Kidney capillary endothelial cell (primary cell): Measurements from ENCODE around the gene BCLAF3.

ENCODE experiments used
- DNase-seq: peaks from one replicate; pipeline ENCODE4 v3.0.0-alpha.2; 2018; ENCODE audit warnings: low spot score

Gene BCLAF3

GRCh38 chrX:19990556-19991349, at the start of gene BCLAF3:
BCLAF3 (minus strand) TSS chrX:19991061; CDS start chrX:19970264, 20,797 bp downstream.
- peak; percentile 69 for DNase-seq

- no peak for DNase-seq
These were observed 48.1 kb upstream of the BCLAF3 start for GRCh38 chrX:20038966-20039365.

DNA sequence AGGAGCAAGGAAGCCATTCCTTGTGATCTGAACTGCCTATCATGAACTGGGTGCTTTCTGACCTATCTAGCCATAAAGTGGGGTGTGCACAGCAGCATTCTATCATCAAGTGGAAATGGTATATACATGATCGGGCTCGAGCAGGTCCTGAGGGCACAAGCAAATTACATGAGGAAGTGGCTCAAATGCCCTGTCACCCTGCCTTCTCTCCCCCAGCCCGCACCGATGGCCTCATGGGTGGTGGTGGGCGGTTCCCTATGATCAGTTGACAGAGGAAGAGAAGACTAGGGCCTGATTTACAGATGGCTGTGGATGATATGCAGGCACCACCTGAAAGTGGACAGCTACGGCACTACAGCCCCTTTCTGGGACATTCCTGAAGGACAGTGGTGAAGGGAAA, 46.3 kb upstream of the BCLAF3 start:
- no peak for DNase-seq

DNA sequence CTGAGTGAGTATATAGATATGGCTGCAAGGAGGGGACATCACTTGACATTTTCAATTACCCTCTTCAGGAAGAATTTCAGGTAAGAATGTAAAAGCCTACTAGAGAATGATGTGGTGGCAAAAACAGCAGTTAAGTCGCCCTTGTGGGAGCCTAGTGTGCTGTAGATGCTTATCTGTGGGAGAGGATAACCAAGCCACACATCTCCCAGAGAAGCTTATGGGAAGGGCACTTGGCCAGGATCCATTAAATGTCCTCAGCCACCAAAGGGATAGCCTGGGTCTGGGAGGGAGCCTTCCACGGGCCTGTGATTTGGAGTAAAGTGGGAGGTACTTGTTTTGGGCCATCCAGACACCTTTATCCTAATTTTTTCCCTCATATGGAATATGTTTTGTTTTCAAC, 41.3 kb upstream of the BCLAF3 start:
- no peak for DNase-seq

DNA sequence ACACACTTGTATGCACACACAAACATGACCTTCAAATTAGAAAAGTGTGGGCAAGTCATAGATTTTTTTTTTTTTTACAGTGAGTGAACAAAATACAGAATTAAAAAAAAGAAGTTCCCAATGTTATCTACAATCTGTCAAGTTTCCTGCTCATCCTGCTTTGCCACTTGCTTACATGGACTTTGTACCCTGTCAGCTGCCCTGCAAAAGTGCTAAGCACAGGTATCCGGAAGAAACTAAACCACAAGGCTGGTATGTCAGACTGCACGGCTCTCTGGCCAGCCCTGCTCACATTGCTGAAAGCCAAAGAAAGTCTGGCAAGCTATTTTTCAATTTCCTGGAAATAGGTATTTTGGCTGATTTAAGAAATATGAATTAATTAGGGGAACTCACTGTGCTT, 38.9 kb upstream of the BCLAF3 start:
- DNase-seq, result no peak

GRCh38 chrX:20028588-20028987, 37.7 kb upstream of the BCLAF3 start:
- DNase-seq, result no peak

DNA sequence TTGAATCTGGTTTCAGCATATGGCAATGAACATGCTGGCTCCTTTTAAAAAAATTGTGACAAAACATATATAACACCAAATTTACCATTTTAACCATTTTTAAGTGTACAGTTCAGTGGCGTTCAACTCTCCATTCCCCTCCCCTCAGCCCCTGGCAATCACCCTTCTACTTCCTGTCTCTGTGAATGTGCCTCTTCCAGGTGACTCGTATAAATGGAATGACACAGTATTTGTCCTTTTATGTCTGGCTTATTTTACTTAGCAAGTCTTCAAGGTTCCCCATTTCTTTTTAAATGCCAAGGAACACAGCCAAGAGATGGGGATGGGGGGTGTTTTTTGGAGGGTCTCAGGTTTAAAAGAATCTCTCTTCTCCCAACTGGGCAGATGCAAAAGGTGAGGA, 35.4 kb upstream of the BCLAF3 start:
- DNase-seq, result no peak

- DNase-seq, result no peak
These were observed 29.0 kb upstream of the BCLAF3 start for GRCh38 chrX:20019672-20020365.

DNA sequence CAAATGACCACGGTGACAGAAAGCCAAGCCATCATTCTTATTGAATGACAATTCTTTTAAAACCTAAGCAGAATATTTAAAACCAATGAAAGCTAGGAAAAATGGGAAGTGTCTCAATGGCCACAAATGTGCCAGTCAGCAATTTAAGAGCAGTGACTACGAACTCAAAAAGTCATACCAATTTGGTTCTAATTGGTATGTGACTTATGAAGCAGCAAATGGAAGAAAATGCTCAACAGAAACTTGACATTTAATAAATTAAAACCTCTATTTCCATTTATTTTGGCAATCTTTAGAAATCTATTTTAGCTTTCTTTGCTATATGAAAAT, 25.7 kb upstream of the BCLAF3 start:
- no peak for DNase-seq

DNA sequence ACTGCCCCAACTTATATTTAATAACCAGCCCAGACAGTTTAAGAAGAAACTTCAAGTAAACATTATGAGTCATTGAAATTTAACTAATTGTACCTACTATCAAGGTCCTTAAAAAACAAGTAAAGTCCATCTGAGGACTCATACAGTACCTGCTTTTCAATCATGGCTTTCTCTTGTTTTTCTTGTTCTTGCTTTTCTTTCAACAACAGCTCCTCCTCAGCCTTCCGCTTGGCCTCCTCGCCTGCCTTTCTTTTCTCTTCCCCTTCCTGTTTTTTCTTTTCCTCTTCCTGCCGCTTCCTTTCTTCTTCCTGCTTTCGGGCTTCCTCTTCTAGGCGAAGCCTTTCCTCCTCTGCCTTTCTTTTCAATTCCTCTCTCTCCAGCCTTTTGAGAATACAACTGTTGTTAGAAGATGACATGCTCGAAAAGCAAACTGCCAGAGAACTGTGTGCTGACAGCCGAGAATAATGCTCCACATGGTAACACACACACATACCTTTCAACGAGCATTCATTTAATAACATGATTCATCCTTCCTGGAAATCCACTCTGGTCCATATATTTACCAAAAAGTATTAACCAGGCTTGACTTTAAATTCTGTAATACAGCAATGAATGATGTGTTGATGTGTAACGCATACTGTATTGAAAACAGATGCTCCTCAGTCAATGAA, 25.2 kb upstream of the BCLAF3 start:
- no peak for DNase-seq

DNA sequence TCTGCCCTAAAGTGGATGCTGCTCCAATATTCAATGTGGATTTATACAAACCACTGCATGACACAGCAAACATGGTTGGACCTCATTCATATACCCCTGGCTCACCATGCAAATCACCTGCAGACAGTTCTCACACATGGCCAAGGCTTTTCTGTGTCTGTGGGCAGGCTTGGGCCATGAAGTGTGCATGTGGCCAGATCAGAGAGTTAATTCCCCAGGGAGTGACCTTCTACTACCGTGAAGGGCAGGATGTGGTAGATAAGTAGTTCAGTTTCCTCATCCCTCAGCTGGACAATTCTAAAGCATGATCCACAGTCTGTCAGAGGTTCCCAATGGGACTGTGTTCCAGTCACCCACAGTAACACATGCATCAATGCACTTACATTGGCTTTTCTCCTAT, 24.6 kb upstream of the BCLAF3 start:
- no peak for DNase-seq

DNA sequence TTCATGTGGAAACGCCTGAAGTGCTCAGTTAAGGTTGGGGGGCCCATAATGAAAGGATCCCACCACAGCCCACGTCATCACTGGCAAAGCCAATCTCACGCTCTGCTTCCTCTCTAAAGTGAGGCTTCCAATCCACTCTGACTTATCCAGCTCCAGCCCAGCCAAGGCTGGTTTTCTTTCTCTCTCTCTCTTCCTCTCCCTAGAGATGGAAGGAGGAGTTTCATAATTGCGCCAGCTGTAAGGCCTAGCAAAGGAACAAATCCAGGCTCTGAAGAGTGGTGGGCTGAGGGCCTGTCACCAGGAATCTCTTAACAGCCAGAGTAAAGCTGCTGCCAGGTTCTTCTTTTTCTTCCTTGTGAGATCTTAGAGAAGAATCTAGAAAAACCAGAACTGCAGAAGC, 20.7 kb upstream of the BCLAF3 start:
- DNase-seq, result no peak

DNA sequence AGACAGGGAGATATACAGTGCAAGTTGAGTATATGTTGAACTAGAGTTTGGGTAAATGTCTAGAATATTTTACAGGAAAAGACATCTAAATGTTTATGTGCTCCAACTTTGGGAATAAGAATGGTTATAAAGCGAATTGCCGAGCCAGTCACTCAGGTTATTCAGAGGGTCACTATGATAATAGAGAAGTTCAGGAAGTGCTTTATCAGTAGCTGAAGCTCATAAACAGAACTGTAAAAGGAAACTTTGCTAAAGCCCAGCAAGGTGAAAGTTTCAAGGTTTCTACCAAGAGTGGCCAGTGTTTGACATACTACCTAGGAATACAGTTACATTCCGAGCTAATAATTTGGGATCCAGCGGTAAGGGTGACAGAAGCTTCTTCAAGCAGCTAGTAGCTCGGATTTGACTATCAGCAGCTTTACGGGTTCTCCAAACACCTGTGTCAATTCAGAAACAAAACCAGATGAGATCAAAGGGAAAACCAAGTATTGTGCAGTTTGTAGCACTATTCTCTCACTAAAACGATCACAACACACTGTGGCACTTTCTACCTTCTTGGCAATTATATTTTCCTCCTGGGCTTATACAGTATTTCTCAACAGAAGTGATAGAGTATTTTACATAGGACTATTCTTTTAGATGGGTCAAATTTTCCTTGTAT, 17.2 kb upstream of the BCLAF3 start:
- DNase-seq, result no peak

GRCh38 chrX:20005883-20006282, 15.0 kb upstream of the BCLAF3 start:
- no peak for DNase-seq

DNA sequence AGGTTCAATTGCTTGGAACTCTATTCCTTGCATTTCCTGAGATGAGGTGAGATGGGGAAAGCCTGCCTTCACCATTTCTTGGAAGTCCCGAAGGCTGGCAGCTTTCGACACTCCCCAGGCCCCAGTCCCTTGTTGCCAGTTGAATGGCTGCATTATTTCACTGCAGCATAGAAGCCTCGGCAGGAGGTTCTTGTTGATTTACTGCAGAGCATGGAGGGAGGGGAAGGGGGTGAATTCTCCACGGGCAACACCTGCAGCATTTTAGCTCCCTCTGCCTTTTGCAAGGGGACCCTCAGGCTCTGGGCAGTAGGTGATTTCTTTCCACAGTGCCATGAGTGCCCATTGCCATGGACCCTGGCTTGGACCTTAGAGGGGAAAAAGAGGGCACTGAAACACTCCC, 10.7 kb upstream of the BCLAF3 start:
- no peak for DNase-seq

- DNase-seq, result no peak
These were observed 473 bp upstream of the BCLAF3 start for GRCh38 chrX:19991350-19991718.

- no peak for DNase-seq
These were observed 708 bp downstream of the BCLAF3 start for GRCh38 chrX:19990151-19990555.

- no peak for DNase-seq
These were observed 3.0 kb downstream of the BCLAF3 start for GRCh38 chrX:19987856-19988255.

DNA sequence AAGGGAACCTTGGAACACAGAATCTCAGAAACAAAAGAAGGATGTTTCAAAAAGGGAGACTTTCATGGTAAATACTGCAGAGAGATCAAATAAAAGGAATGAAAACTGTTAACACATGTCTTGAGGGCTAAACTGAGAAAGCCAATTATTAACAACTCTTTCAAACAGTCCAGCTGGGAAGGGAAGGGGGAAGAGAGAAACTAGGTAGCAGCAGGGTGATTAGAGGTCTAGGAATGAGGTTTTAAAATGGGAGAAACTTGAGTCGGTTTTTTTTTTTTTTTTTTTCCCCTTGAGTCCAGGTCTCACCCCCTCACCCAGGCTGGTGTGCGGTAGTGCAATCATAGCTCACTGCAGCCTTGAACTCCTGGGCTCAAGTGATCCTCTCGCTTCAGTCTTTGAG, 4.3 kb downstream of the BCLAF3 start:
- DNase-seq, result no peak

- no peak for DNase-seq
These were observed 8.9 kb downstream of the BCLAF3 start for GRCh38 chrX:19981947-19982346.

GRCh38 chrX:19975845-19976244, 15.0 kb downstream of the BCLAF3 start:
- no peak for DNase-seq

DNA sequence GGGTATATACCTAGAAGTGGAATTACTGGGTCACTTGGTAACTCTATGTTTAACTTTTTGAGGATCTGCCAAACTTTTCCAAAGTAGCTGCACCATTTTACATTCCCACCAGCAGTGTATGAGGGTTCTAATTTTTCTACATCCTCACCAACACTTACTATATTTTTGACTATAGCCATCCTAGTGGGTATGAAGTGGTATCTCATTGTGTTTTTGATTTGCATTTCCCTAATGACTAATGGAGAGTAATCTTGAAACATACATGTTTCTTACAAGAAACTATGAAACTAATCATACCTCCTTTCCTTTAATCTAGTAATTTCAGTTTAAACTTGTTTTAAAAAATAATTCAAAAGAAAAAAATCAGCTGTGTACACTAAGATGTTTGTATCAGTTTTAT, 17.9 kb downstream of the BCLAF3 start:
- DNase-seq, result no peak

- DNase-seq, result no peak
These were observed 22.6 kb downstream of the BCLAF3 start for GRCh38 chrX:19968276-19968675.
